SK-N-SH (cell line): Measurements from ENCODE around the gene CDIPT.

Experiments used
- CTCF ChIP-seq: fragments of 200-600 bp; sonication (generic); IDR thresholded peaks from 2 replicates; pipeline ENCODE4 v1.6.1; 2017; ENCODE audit warnings: antibody characterized with exemption, mild to moderate bottlenecking, moderate library complexity
- EP300 ChIP-seq, 2 experiments: IDR thresholded peaks; 2 replicates each; pipeline versions ENCODE4 v1.4.0 to v1.6.1; 2012; ENCODE audit warnings: borderline replicate concordance in 1 of 2, low read depth in 1 of 2, low read length in 1 of 2
- FOSL2 ChIP-seq: IDR thresholded peaks from 2 replicates; pipeline ENCODE4 v1.4.0; 2012; ENCODE audit warnings: low read depth, mild to moderate bottlenecking, moderate library complexity, borderline replicate concordance
- FOXM1 ChIP-seq: IDR thresholded peaks from 2 replicates; pipeline ENCODE4 v1.4.0; 2012; ENCODE audit warnings: low read depth, mild to moderate bottlenecking
- GABPA ChIP-seq: IDR thresholded peaks from 2 replicates; pipeline ENCODE4 v1.4.0; 2012; ENCODE audit warnings: low read depth, mild to moderate bottlenecking
- JUND ChIP-seq: IDR thresholded peaks from 2 replicates; pipeline ENCODE4 v1.4.0; 2012
- MXI1 ChIP-seq: IDR thresholded peaks from 2 replicates; pipeline ENCODE4 v1.6.1; 2012; ENCODE audit warnings: mild to moderate bottlenecking, low read depth, low read length, improper control_type of control experiment
- NFIC ChIP-seq: IDR thresholded peaks from 2 replicates; pipeline ENCODE4 v1.4.0; 2012; ENCODE audit warnings: borderline replicate concordance
- PBX3 ChIP-seq: IDR thresholded peaks from 2 replicates; pipeline ENCODE4; 2012
- POLR2AphosphoS5 ChIP-seq: IDR thresholded peaks from 2 replicates; pipeline ENCODE4 v1.6.1; 2012; ENCODE audit warnings: low read depth, low read length
- RCOR1 ChIP-seq: fragments of 150-350 bp; IDR thresholded peaks from 2 replicates; pipeline ENCODE4 v1.6.1; 2017; ENCODE audit warnings: antibody characterized with exemption, low read length
- RFX5 ChIP-seq: IDR thresholded peaks from 2 replicates; pipeline ENCODE4 v1.6.1; 2012; ENCODE audit warnings: mild to moderate bottlenecking, improper control_type of control experiment, low read length
- SMC3 ChIP-seq: IDR thresholded peaks from 2 replicates; pipeline ENCODE4 v1.6.1; 2012; ENCODE audit warnings: low read depth, low read length, improper control_type of control experiment
- USF2 ChIP-seq: fragments of 150-350 bp; IDR thresholded peaks from 2 replicates; pipeline ENCODE4 v1.6.1; 2017; ENCODE audit warnings: antibody characterized with exemption, low read length, low read depth, borderline replicate concordance

- TF ChIP-seq FOXM1 (no peak), CTCF (no peak), FOSL2 (no peak), POLR2AphosphoS5 (no peak), RFX5 (no peak), USF2 (no peak), RCOR1 (no peak), GABPA (no peak), MXI1 (no peak), SMC3 (no peak), NFIC (no peak), PBX3 (no peak), JUND (no peak), EP300 (IDR thresholded peaks at IDR 0.05; ENCODE audit: borderline replicate concordance in 1 of 2, low read depth in 1 of 2, low read length in 1 of 2) (no peak)
These were observed 46.4 kb upstream of the CDIPT start for GRCh38 chr16:29909391-29909790.
